ENCODE data around the gene SF3B3.

SF3B3 gene

GRCh38 chr16:70563636-70564035, 40.0 kb downstream of the SF3B3 start:
- H2AK5ac ChIP-seq (ENCODE audit: low read depth, low read length), result no peak overlapping the region
- no peak overlapping the region for H2BK15ac ChIP-seq (ENCODE audit: low read length)
- no CpG with 5 or more reads among the region's 7 CpGs for WGBS, 2 donors (ENCODE audit: extremely low coverage in 2 of 2, insufficient read length in 2 of 2, insufficient replicate concordance in 1 of 2)
- H3K79me1 ChIP-seq (ENCODE audit: low read depth, low read length), result peaks cover 1% of the 10 kb centered on the region
- H4K8ac ChIP-seq (ENCODE audit: low read depth, low read length), result no peak overlapping the region
- no peak overlapping the region for H3K23ac ChIP-seq (ENCODE audit: low read depth, low read length, poor library complexity)
- H2BK5ac ChIP-seq (ENCODE audit: low read length), result no peak overlapping the region
- H2BK12ac ChIP-seq (ENCODE audit: low read length), result no peak overlapping the region
- H3K9me3 ChIP-seq (replicated peaks in 1 of 2; ENCODE audit: control insufficient read depth in 2 of 2, insufficient read depth in 1 of 2, low read depth in 1 of 2, low read length in 2 of 2), result no peaks in the 10 kb centered on the region
- no peak for DNase-seq (ENCODE audit: low spot score)
- no peak overlapping the region for H3K4me2 ChIP-seq (ENCODE audit: insufficient read depth, low read length, poor library complexity, severe bottlenecking)
- no peaks in the 10 kb centered on the region for H3K4me1 ChIP-seq (ENCODE audit: control insufficient read depth in 2 of 2, insufficient read depth in 1 of 2, low read depth in 1 of 2, low read length in 2 of 2)
- peaks cover 71 to 99% of the 10 kb centered on the region in 2 donors for H3K36me3 ChIP-seq (replicated peaks in 1 of 2; ENCODE audit: control insufficient read depth in 2 of 2, insufficient read depth in 2 of 2, low read length in 2 of 2)
- no peak overlapping the region for H2AFZ ChIP-seq (ENCODE audit: low read length)
- H3K27ac ChIP-seq (replicated peaks; ENCODE audit: low read length), result no peak overlapping the region
- H3K4me3 ChIP-seq (ENCODE audit: low read length in 2 of 2), result no peak overlapping the region
- no peak overlapping the region for H3K4ac ChIP-seq (ENCODE audit: low read length)
- H2BK120ac ChIP-seq (ENCODE audit: low read depth, low read length), result no peak overlapping the region
- no peak overlapping the region for H3K14ac ChIP-seq (ENCODE audit: low read length)
- no peak overlapping the region for H3K18ac ChIP-seq (ENCODE audit: low read length)
- H3K27me3 ChIP-seq (ENCODE audit: control insufficient read depth in 3 of 3, insufficient read depth in 3 of 3, low read depth in 1 of 3, low read length in 3 of 3), result no peaks in the 10 kb centered on the region
- H4K91ac ChIP-seq (ENCODE audit: low read depth, low read length, poor library complexity), result no peak overlapping the region
- no peak overlapping the region for H3K9ac ChIP-seq (ENCODE audit: low read depth, low read length, poor library complexity)

DNA sequence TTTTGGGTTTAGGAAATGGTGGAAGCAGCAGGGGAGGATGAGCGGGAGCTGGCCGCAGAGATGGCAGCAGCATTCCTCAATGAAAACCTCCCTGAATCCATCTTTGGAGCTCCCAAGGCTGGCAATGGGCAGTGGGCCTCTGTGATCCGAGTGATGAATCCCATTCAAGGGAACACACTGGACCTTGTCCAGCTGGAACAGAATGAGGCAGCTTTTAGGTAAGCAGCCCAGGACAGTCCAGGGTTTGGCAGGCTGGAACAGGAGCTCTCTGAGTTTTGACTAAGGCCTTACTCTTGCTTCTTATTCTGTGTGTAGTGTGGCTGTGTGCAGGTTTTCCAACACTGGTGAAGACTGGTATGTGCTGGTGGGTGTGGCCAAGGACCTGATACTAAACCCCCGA, 41.4 kb downstream of the SF3B3 start:
- H3K14ac ChIP-seq (ENCODE audit: low read length), result no peak overlapping the region
- peaks cover 73 to 99% of the 10 kb centered on the region in 2 donors for H3K36me3 ChIP-seq (replicated peaks in 1 of 2; ENCODE audit: control insufficient read depth in 2 of 2, insufficient read depth in 2 of 2, low read length in 2 of 2)

DNA sequence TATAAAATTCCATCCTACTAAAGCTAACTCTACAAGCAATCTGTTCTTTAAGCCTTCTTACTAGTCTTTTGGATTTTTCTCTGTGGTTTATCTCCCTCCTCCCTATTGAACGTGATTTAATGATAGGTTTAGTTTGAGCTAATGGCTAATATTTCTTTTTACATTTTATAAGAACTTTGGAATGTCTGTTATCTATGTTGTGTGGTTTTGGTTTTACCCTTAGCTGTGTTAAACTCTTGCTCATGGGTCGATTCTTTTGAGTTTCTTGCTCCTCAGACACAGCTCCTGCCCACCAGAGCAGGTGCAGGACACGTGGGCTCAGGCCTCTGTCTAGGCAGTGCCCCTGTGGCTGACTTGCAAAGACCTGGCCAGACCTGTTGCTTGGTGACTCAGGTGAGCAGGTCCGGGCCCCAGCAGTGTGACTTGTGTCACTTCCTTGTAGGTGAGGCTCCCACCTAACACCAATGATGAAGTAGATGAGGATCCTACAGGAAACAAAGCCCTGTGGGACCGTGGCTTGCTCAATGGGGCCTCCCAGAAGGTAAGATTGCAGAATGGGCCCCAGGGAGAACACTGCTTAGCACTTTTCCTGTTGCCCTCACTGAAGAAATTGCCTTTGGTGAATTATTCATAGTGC, 45.1 kb downstream of the SF3B3 start:
- Histone ChIP-seq H2AFZ (ENCODE audit: low read length) (no peak overlapping the region), H3K9me3 (replicated peaks in 1 of 2; ENCODE audit: control insufficient read depth in 2 of 2, insufficient read depth in 1 of 2, low read depth in 1 of 2, low read length in 2 of 2) (no peaks in the 10 kb centered on the region), H4K91ac (ENCODE audit: low read depth, low read length, poor library complexity) (no peak overlapping the region), H3K27me3 (ENCODE audit: control insufficient read depth in 3 of 3, insufficient read depth in 3 of 3, low read depth in 1 of 3, low read length in 3 of 3) (no peaks in the 10 kb centered on the region), H3K4me2 (ENCODE audit: insufficient read depth, low read length, poor library complexity, severe bottlenecking) (no peak overlapping the region), H3K27ac (replicated peaks; ENCODE audit: low read length) (no peak overlapping the region), H2BK5ac (ENCODE audit: low read length) (no peak overlapping the region), H2BK120ac (ENCODE audit: low read depth, low read length) (no peak overlapping the region), H4K8ac (ENCODE audit: low read depth, low read length) (no peak overlapping the region), H3K9ac (ENCODE audit: low read depth, low read length, poor library complexity) (no peak overlapping the region), H2BK12ac (ENCODE audit: low read length) (no peak overlapping the region), H3K18ac (ENCODE audit: low read length) (no peak overlapping the region), H3K4ac (ENCODE audit: low read length) (no peak overlapping the region), H3K79me1 (ENCODE audit: low read depth, low read length) (no peaks in the 10 kb centered on the region), H3K36me3 (replicated peaks in 1 of 2; ENCODE audit: control insufficient read depth in 2 of 2, insufficient read depth in 2 of 2, low read length in 2 of 2) (peaks cover 75 to 99% of the 10 kb centered on the region in 2 donors), H3K4me3 (ENCODE audit: low read length in 2 of 2) (no peak overlapping the region), H2AK5ac (ENCODE audit: low read depth, low read length) (no peak overlapping the region), H3K14ac (ENCODE audit: low read length) (no peak overlapping the region), H3K4me1 (ENCODE audit: control insufficient read depth in 2 of 2, insufficient read depth in 1 of 2, low read depth in 1 of 2, low read length in 2 of 2) (no peaks in the 10 kb centered on the region), H3K23ac (ENCODE audit: low read depth, low read length, poor library complexity) (no peak overlapping the region), H2BK15ac (ENCODE audit: low read length) (no peak overlapping the region)
- DNase-seq (ENCODE audit: low spot score), result no peak
- no CpG with 5 or more reads among the region's 5 CpGs for WGBS, 2 donors (ENCODE audit: extremely low coverage in 2 of 2, insufficient read length in 2 of 2, insufficient replicate concordance in 1 of 2)

More for the DNA sequence above, 41.4 kb downstream of the SF3B3 start:
- H4K8ac ChIP-seq (ENCODE audit: low read depth, low read length), result no peak overlapping the region
- H3K4me3 ChIP-seq (ENCODE audit: low read length in 2 of 2), result no peak overlapping the region
- no peaks in the 10 kb centered on the region for H3K27me3 ChIP-seq (ENCODE audit: control insufficient read depth in 3 of 3, insufficient read depth in 3 of 3, low read depth in 1 of 3, low read length in 3 of 3)
- no peak overlapping the region for H3K18ac ChIP-seq (ENCODE audit: low read length)
- no peak overlapping the region for H2BK5ac ChIP-seq (ENCODE audit: low read length)
- H2BK120ac ChIP-seq (ENCODE audit: low read depth, low read length), result no peak overlapping the region
- no peak overlapping the region for H2BK12ac ChIP-seq (ENCODE audit: low read length)
- H3K4me1 ChIP-seq (ENCODE audit: control insufficient read depth in 2 of 2, insufficient read depth in 1 of 2, low read depth in 1 of 2, low read length in 2 of 2), result no peaks in the 10 kb centered on the region
- H3K9ac ChIP-seq (ENCODE audit: low read depth, low read length, poor library complexity), result no peak overlapping the region
- H3K9me3 ChIP-seq (replicated peaks in 1 of 2; ENCODE audit: control insufficient read depth in 2 of 2, insufficient read depth in 1 of 2, low read depth in 1 of 2, low read length in 2 of 2), result no peaks in the 10 kb centered on the region
- DNase-seq (ENCODE audit: low spot score), result no peak
- no CpG with 5 or more reads among the region's 4 CpGs for WGBS, 2 donors (ENCODE audit: extremely low coverage in 2 of 2, insufficient read length in 2 of 2, insufficient replicate concordance in 1 of 2)
- no peak overlapping the region for H2AFZ ChIP-seq (ENCODE audit: low read length)
- H2BK15ac ChIP-seq (ENCODE audit: low read length), result no peak overlapping the region
- no peak overlapping the region for H4K91ac ChIP-seq (ENCODE audit: low read depth, low read length, poor library complexity)
- no peak overlapping the region for H3K4ac ChIP-seq (ENCODE audit: low read length)
- H3K79me1 ChIP-seq (ENCODE audit: low read depth, low read length), result no peaks in the 10 kb centered on the region
- no peak overlapping the region for H3K27ac ChIP-seq (replicated peaks; ENCODE audit: low read length)
- no peak overlapping the region for H3K4me2 ChIP-seq (ENCODE audit: insufficient read depth, low read length, poor library complexity, severe bottlenecking)
- no peak overlapping the region for H2AK5ac ChIP-seq (ENCODE audit: low read depth, low read length)
- H3K23ac ChIP-seq (ENCODE audit: low read depth, low read length, poor library complexity), result no peak overlapping the region

GRCh38 chr16:70569752-70570151, 46.1 kb downstream of the SF3B3 start:
- Histone ChIP-seq H3K4me2 (ENCODE audit: insufficient read depth, low read length, poor library complexity, severe bottlenecking) (no peak overlapping the region), H2AK5ac (ENCODE audit: low read depth, low read length) (no peak overlapping the region), H3K27me3 (ENCODE audit: control insufficient read depth in 3 of 3, insufficient read depth in 3 of 3, low read depth in 1 of 3, low read length in 3 of 3) (no peaks in the 10 kb centered on the region), H3K9me3 (replicated peaks in 1 of 2; ENCODE audit: control insufficient read depth in 2 of 2, insufficient read depth in 1 of 2, low read depth in 1 of 2, low read length in 2 of 2) (no peaks in the 10 kb centered on the region), H3K36me3 (replicated peaks in 1 of 2; ENCODE audit: control insufficient read depth in 2 of 2, insufficient read depth in 2 of 2, low read length in 2 of 2) (peaks cover 70 to 99% of the 10 kb centered on the region in 2 donors), H3K79me1 (ENCODE audit: low read depth, low read length) (no peaks in the 10 kb centered on the region), H2BK120ac (ENCODE audit: low read depth, low read length) (no peak overlapping the region), H3K4ac (ENCODE audit: low read length) (no peak overlapping the region), H3K18ac (ENCODE audit: low read length) (no peak overlapping the region), H3K4me1 (ENCODE audit: control insufficient read depth in 2 of 2, insufficient read depth in 1 of 2, low read depth in 1 of 2, low read length in 2 of 2) (no peaks in the 10 kb centered on the region), H4K8ac (ENCODE audit: low read depth, low read length) (no peak overlapping the region), H3K27ac (replicated peaks; ENCODE audit: low read length) (no peak overlapping the region), H2BK15ac (ENCODE audit: low read length) (no peak overlapping the region), H3K4me3 (ENCODE audit: low read length in 2 of 2) (no peak overlapping the region), H3K23ac (ENCODE audit: low read depth, low read length, poor library complexity) (no peak overlapping the region), H2BK5ac (ENCODE audit: low read length) (no peak overlapping the region), H2BK12ac (ENCODE audit: low read length) (no peak overlapping the region), H3K9ac (ENCODE audit: low read depth, low read length, poor library complexity) (no peak overlapping the region), H2AFZ (ENCODE audit: low read length) (no peak overlapping the region), H4K91ac (ENCODE audit: low read depth, low read length, poor library complexity) (no peak overlapping the region), H3K14ac (ENCODE audit: low read length) (no peak overlapping the region)
- no peak for DNase-seq (ENCODE audit: low spot score)
- WGBS, 2 donors (ENCODE audit: extremely low coverage in 2 of 2, insufficient read length in 2 of 2, insufficient replicate concordance in 1 of 2), result no CpG with 5 or more reads among the region's 6 CpGs

Data from neuronal stem cell (in vitro differentiated cells).